GM18505 (cell line): Measurements from ENCODE around the gene AGPS.

ENCODE experiments used
- ATAC-seq: cut with Tn5 transposase; IDR thresholded peaks from one replicate; pipeline ENCODE4 v1.9.1; 2021; ENCODE audit not compliant: unreplicated experiment
- POLR2A ChIP-seq: IDR thresholded peaks from 4 replicates; pipeline ENCODE4 v1.6.1; 2011; ENCODE audit warnings: borderline replicate concordance; ENCODE audit not compliant: insufficient read depth, insufficient read length; ENCODE audit errors: extremely low read depth

AGPS gene

GRCh38 chr2:177525351-177525924 is 132.9 kb downstream of the AGPS start:
- no peak for TF ChIP-seq POLR2A
- no peak for ATAC-seq

- ATAC-seq: no peak
- no peak for TF ChIP-seq POLR2A
Measured at GRCh38 chr2:177528351-177528933, 135.9 kb downstream of the AGPS start.

- ATAC-seq: no peak
- no peak for TF ChIP-seq POLR2A
Measured at GRCh38 chr2:177529166-177529565, 136.6 kb downstream of the AGPS start.

GRCh38 chr2:177530561-177530960 is 138.0 kb downstream of the AGPS start:
- ATAC-seq: no peak
- TF ChIP-seq POLR2A: no peak

DNA sequence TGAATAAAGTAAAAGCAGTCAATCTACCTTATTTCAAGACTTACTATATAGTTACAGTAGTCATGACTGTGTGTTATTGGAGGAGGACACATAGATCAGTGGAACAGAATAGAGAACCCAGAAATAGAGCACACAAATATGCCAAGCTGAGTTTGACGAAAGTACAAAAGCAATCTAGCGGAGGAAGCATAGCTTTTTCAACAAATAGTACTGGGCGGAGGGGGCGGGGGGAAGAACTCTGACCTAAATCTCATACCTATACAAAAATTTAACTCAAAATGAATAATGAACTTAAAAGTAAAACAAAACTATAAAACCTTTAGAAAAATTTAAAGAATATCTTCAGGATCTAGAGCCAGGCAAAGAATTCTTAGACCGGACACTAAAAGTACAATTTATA is 139.1 kb downstream of the AGPS start:
- no peak for ATAC-seq
- no peak for TF ChIP-seq POLR2A

DNA sequence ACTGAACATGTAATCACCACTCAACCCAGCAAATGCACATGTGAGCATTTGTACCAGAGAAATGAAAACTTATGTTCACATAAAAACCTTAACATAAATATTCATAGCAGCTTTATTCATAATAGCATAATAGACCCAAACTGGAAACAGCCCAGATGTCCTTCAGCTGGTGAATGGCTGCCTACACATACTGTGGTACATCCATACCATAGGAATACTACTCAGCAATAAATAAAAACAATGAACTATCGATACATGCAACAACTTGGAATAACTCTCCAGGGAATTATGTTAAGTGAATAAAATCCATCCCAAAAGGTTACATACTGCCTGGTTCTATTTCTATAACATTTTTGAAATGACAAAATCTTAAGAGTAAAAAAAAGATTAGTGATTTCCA is 140.0 kb downstream of the AGPS start:
- ATAC-seq: no peak
- TF ChIP-seq POLR2A: no peak

- no peak for TF ChIP-seq POLR2A
- ATAC-seq: no peak
Measured at GRCh38 chr2:177533253-177533652, 140.7 kb downstream of the AGPS start.

- ATAC-seq: no peak
- no peak for TF ChIP-seq POLR2A
Measured at GRCh38 chr2:177535000-177535399, 142.4 kb downstream of the AGPS start.

- TF ChIP-seq POLR2A: no peak
- no peak for ATAC-seq
Measured at GRCh38 chr2:177535958-177536504, 143.5 kb downstream of the AGPS start.

GRCh38 chr2:177537213-177537612 is 144.6 kb downstream of the AGPS start:
- no peak for ATAC-seq
- TF ChIP-seq POLR2A: no peak

DNA sequence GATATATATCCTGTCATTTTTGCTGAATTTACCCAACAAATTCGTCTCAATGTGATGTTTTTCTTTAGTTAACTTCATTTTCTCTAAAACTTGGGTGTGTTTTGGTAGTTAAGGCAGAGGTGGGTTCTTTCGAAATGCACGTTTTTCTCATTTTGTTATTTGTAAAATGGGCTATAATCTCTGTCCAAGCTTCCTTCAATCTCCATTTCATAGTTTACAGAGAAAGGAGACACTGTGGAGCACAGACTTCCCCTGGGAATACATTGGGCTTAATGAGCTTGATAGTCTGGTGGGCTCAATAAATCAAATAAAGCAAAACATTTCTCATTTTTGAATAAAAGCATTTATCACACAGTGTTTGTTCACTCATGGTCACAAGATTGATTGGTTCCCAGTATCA is 145.1 kb downstream of the AGPS start:
- TF ChIP-seq POLR2A: no peak
- ATAC-seq: no peak

- TF ChIP-seq POLR2A: no peak
- no peak for ATAC-seq
Measured at GRCh38 chr2:177538323-177538722, 145.8 kb downstream of the AGPS start.

GRCh38 chr2:177540283-177540682 is 147.7 kb downstream of the AGPS start:
- no peak for TF ChIP-seq POLR2A
- ATAC-seq: no peak

DNA sequence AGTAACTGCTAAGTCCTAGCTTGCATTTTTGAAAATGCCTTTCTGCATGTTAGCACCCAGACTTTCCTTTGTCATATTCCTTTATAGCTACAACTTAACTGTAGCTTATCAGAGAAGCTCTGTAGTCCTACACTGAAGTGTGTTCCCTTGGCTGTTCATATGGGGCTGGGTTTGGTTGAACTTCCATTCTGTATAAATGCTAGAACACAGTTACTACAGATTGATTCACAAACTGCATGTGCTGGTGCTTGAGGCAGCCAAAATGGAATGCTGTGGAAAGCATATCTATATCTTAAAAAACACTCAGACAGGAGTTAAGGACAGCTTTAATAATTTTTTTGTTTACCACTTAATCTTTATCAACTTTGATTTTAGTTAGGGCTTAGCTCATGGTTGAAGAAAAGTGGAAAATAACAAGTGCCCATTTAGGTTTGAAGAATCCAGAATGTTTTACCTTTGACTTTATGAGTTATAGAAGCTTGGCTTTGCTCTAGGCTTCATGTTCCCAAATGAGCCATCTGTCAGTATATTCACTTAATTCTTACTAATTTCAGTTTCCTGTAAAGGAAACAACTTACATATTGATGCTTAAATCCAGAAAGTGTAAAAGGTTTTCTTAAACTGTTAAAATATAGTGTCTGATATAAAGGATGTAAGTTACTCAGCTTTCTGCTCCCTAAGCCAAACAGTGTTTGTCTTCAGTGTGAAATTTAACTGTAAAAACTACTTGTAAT is 148.9 kb downstream of the AGPS start:
- no peak for ATAC-seq
- TF ChIP-seq POLR2A: no peak
